GM18867 (cell line): ENCODE measurements around the gene MTMR12.
"Not testable (repeated sequence)": the region's sequence is repeated elsewhere in the genome, so short reads cannot be mapped to it uniquely, and the experiment has no call there.

ENCODE experiments used
- ATAC-seq: cut with Tn5 transposase; IDR thresholded peaks from one replicate; pipeline ENCODE4 v1.9.1; 2021; ENCODE audit warnings: mild to moderate bottlenecking, moderate library complexity; ENCODE audit not compliant: unreplicated experiment

MTMR12 gene

DNA sequence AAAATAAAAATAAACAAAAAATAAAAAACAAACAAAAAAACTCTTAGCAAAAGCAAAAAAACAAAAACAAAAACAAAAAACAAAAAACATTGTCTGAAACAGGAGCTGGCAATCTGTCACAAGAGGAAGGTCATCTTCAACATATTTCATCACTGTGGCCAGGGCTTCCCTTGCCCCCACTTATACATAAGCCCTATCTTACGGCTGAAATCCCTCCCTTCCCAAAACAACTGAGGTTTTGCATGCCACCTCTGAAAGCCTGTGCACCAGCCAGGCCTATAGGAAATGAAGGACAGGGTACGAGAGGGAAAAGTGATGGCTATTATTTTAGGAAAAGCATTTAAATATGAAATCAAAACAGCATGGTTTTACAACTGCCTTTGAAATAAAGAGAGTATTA, 10.8 kb downstream of the MTMR12 start:
- no peak for ATAC-seq

DNA sequence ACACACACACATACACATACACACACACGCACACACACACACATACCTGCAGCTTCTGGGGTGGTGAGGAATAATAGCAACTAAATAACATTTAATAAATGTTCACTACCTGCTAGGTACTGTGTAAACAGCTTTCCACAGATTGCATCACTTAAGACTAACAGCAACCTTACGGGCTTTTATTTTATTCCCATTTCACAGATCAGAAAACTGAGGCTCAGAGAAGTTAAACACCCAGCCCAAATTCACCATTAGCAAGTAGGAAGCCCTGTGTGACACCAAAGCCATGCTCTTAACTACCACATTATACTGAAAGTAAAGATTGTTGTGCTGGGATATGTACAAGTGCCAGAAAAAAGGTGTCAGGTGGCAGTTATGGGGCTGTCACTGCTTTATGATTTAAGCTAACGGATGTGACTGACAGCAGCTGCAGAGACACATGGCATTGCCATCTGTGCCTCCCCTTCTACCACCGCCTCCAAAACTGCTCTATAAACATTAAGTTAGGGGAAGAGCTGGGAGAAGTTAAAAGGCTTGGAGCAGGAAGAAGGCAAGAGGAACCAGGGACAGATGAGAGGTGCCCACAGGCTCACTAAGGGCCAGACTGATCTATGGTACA, 13.6 kb downstream of the MTMR12 start:
- ATAC-seq = no peak

DNA sequence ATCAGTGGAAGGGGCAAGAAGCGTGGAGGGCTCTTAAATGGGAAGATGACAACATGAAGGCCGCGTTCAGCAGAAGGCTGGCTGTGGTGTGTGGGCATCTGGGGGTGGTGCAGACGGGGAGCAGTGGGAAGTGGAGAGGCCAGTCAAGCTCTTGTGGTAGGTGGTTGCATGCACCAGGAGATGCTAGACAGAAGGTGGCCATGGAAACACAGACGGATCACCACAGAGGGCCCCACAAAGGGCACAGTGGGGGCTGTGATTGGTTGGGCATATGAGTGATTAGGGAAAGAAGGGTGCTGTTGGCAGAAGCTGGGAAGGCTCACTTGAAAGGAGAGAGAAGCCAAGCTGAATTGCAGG, 14.7 kb downstream of the MTMR12 start:
- ATAC-seq = peak; percentile 70

- ATAC-seq = no peak
Measured at GRCh38 chr5:32297181-32298058, 15.3 kb downstream of the MTMR12 start.

GRCh38 chr5:32295966-32296772, 16.6 kb downstream of the MTMR12 start:
- ATAC-seq = not testable (repeated sequence)

GRCh38 chr5:32291591-32291990, 21.1 kb downstream of the MTMR12 start:
- no peak for ATAC-seq

DNA sequence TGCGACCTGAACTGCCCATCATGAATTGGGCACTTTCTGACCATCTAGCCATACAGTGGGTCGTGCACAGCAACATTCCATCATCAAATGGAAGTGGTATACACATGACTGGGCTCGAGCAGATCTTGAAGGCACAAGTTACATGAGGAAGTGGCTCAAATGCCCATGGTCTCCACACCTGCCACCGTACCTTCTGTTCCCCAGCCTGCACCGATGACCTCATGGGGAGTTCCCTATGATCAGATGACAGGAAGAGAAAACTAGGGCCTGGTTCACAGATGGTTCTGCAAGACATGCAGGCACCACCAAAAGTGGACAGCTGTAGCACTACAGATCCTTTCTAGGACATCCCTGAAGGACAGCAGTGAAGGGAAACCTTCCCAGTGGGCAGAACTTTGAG, 21.8 kb downstream of the MTMR12 start:
- peak; percentile 65 for ATAC-seq

GRCh38 chr5:32290501-32290900, 22.2 kb downstream of the MTMR12 start:
- ATAC-seq = not testable (repeated sequence)

- not testable (repeated sequence) for ATAC-seq
Measured at GRCh38 chr5:32289986-32290385, 22.8 kb downstream of the MTMR12 start.

DNA sequence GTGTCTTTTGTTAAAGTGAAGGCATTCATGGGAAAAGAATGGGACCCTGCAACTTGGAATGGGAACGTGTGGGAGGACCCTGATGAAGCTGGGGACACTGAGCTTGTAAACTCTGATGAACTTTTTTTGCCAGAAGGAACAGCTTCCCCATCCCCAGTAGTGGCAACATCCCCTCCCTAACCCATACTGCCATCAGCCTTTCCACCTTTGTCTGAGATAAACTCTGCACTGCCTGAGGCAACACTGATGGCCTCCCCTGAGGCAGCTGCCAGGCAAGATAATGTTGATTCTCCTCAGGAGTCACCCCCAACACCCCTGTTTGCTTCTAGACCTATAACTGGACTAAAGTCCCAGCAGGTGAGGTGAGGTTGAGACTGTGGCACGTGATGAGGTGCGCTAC, 24.6 kb downstream of the MTMR12 start:
- ATAC-seq = not testable (repeated sequence)

DNA sequence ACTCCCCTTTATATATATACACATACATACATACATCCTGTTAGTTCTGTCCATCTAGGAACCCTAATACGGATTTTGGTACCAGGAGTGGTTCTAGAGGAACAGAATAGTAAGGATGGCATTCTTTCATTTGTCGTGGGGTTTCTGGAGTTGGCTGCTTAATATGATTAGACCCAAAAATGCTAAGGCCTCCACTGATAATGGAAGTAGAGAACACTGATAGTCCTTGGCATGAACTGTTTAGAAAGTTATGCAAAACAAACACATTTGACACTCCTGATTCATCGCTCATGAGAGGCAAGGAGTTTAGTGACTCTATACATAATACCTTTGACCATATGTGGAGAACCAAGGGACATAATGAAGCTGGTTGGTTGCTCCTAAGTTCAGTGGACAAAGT, 25.2 kb downstream of the MTMR12 start:
- ATAC-seq = not testable (repeated sequence)

- no peak for ATAC-seq
Measured at GRCh38 chr5:32285510-32286138, 27.1 kb downstream of the MTMR12 start.

GRCh38 chr5:32283539-32284377, 29.0 kb downstream of the MTMR12 start:
- ATAC-seq = peak; percentile 78

DNA sequence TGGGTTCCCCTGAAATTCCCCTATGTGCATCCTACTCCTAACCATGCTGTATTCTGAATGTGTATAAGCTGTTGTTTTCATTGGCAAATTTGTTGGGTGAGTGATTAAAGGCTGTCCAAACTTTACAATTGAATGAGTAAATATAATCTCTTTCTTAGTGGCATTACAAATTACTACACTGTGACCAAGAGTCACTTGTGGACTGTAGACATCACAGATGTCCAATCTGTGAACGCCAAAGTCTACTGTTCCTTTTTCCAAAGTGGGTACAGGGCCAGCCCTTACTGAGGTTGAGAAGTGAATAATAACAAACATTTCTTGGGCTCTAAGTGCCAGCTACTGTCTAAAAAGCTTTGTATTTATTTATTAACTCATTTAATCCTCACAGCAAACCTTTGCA, 29.7 kb downstream of the MTMR12 start:
- ATAC-seq = no peak

- no peak for ATAC-seq
Measured at GRCh38 chr5:32282633-32283032, 30.1 kb downstream of the MTMR12 start.

DNA sequence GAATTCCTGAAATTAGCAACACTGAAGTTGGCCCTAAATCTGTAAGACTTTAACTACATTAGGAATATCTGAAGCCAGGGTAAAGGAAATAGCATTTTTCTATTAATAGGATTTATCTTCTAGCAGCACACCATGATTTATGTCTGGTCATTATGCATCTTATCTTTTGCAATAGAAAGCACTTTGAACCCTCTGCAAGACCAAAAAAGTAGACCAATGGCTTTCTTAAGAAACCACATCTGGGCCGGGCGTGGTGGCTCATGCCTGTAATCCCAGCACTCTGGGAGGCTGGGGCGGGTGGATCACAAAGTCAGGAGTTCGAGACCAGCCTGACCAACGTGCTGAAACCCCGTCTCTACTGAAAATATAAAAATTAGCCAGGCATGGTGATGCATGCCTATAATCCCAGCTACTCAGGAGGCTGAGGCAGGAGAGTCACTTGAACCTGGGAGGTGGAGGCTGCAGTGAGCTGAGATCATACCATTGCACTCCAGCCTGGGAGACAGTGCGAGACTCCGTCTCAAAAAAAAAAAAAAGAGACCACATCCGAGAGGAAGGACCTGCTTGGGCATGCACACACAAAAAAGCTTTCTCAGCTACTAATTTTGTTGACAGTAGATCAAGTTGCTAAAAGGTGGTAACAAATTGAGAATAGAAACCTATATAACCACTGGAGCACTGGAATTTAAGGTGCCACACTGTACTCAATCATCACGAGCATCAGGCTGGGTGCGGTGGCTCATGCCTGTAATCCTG, 31.2 kb downstream of the MTMR12 start:
- ATAC-seq = not testable (repeated sequence)

GRCh38 chr5:32280656-32281081, 32.1 kb downstream of the MTMR12 start:
- peak; percentile 86 for ATAC-seq

DNA sequence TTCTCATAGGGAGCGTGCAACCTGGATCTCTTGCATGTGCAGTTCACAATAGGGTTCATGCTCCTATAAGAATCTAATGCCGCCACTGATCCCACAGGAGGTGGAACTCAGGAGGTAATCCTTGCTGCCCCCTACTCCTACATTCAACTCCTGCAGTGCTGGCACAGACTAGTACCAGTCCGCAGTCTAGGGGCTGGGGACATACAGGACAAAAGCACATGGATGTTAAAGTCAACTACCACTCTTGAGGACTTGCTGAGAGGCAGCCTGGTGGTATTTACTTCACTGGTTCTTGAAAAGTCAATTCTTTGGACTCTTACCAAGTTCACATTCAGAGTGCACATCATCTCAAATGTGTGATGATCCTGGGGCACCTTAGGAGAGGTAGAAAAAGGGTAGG, 33.0 kb downstream of the MTMR12 start:
- ATAC-seq = no peak

GRCh38 chr5:32279223-32279622, 33.5 kb downstream of the MTMR12 start:
- no peak for ATAC-seq
